ENCODE results near the gene GLI2. TPM values are rescaled to one million over a fixed set of nuclear protein-coding genes. Genes with fewer than 3 reads are reported as not detected.

The GLI2 gene
- total RNA-seq, 1 experiment from 2014 or later = 1.4 TPM

DNA sequence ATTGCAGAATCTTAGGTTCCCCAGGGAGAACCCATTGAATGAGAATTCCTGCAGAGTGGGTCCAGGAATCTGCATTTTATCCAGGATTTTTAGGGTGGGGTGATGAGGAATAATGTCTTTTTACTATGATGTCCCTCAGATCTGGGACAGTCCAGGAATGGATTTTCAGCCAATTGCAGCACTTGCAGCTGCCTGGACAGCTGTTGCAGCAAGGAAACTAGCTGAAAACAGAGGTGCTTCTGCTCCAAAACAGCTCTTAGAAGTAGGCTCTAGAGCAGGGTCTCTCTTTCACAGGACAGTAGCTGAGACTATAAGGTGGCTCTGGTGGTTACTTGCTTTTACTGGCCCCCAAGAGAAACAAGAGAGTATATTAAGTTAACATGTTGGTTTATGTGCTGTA lies 9.1 kb downstream of the GLI2 start:
- no peak for TF ChIP-seq CTCF (IDR thresholded peaks at IDR 0.05; ENCODE audit: unreplicated experiment)
- peaks cover 62% of the 10 kb centered on the region for H3K27me3 Mint-ChIP-seq (ENCODE audit: unreplicated experiment)
- DNase-seq = no peak
- H3K4me3 Mint-ChIP-seq (ENCODE audit: low read depth, unreplicated experiment) = no peak overlapping the region
- H3K27ac Mint-ChIP-seq (ENCODE audit: unreplicated experiment) = no peak overlapping the region
- H3K9me3 Mint-ChIP-seq (ENCODE audit: low read depth, unreplicated experiment) = no peaks in the 10 kb centered on the region
- no TSS peak for BruUV-seq (replicated peaks)
- peaks cover 9% of the 10 kb centered on the region for H3K4me1 Mint-ChIP-seq (ENCODE audit: low read depth, unreplicated experiment)
- peaks cover 5% of the 10 kb centered on the region for H3K36me3 Mint-ChIP-seq (ENCODE audit: insufficient read depth, unreplicated experiment)
- intact Hi-C loops (cut with micrococcal nuclease; ENCODE audit: unreplicated experiment) = no loop called here
- CTCF ChIA-PET = no interaction called here

GRCh38 chr2:120745420-120746111 lies 9.9 kb downstream of the GLI2 start:
- CTCF ChIA-PET = no interaction called here
- peaks cover 55% of the 10 kb centered on the region for H3K27me3 Mint-ChIP-seq (ENCODE audit: unreplicated experiment)

GRCh38 chr2:120746144-120746543 lies 10.5 kb downstream of the GLI2 start:
- Mint-ChIP-seq H3K9me3 (ENCODE audit: low read depth, unreplicated experiment) (no peaks in the 10 kb centered on the region), H3K27ac (ENCODE audit: unreplicated experiment) (no peak overlapping the region), H3K27me3 (ENCODE audit: unreplicated experiment) (peaks cover 49% of the 10 kb centered on the region), H3K4me1 (ENCODE audit: low read depth, unreplicated experiment) (peaks cover 5% of the 10 kb centered on the region), H3K4me3 (ENCODE audit: low read depth, unreplicated experiment) (no peak overlapping the region), H3K36me3 (ENCODE audit: insufficient read depth, unreplicated experiment) (peaks cover 2% of the 10 kb centered on the region)
- CTCF ChIA-PET = no interaction called here
- intact Hi-C loops (cut with micrococcal nuclease; ENCODE audit: unreplicated experiment) = no loop called here
- no peak for TF ChIP-seq CTCF (IDR thresholded peaks at IDR 0.05; ENCODE audit: unreplicated experiment)
- DNase-seq = no peak
- BruUV-seq (replicated peaks) = no TSS peak

More at GRCh38 chr2:120745420-120746111, 9.9 kb downstream of the GLI2 start:
- Mint-ChIP-seq H3K9me3 (ENCODE audit: low read depth, unreplicated experiment) (no peaks in the 10 kb centered on the region), H3K27ac (ENCODE audit: unreplicated experiment) (no peak overlapping the region), H3K4me3 (ENCODE audit: low read depth, unreplicated experiment) (no peak overlapping the region), H3K4me1 (ENCODE audit: low read depth, unreplicated experiment) (peaks cover 9% of the 10 kb centered on the region), H3K36me3 (ENCODE audit: insufficient read depth, unreplicated experiment) (peaks cover 5% of the 10 kb centered on the region)
- intact Hi-C loops (cut with micrococcal nuclease; ENCODE audit: unreplicated experiment) = no loop called here
- no peak for TF ChIP-seq CTCF (IDR thresholded peaks at IDR 0.05; ENCODE audit: unreplicated experiment)
- no peak for DNase-seq
- BruUV-seq (replicated peaks) = no TSS peak

GRCh38 chr2:120747281-120747680 lies 11.6 kb downstream of the GLI2 start:
- TF ChIP-seq CTCF (IDR thresholded peaks at IDR 0.05; ENCODE audit: unreplicated experiment) = no peak
- Mint-ChIP-seq H3K36me3 (ENCODE audit: insufficient read depth, unreplicated experiment) (no peaks in the 10 kb centered on the region), H3K9me3 (ENCODE audit: low read depth, unreplicated experiment) (no peaks in the 10 kb centered on the region), H3K27me3 (ENCODE audit: unreplicated experiment) (peaks cover 41% of the 10 kb centered on the region), H3K4me1 (ENCODE audit: low read depth, unreplicated experiment) (no peaks in the 10 kb centered on the region), H3K4me3 (ENCODE audit: low read depth, unreplicated experiment) (no peak overlapping the region), H3K27ac (ENCODE audit: unreplicated experiment) (no peak overlapping the region)
- no TSS peak for BruUV-seq (replicated peaks)
- DNase-seq = no peak
- intact Hi-C loops (cut with micrococcal nuclease; ENCODE audit: unreplicated experiment) = no loop called here
- CTCF ChIA-PET = no interaction called here

Data from Calu3 (cell line).